Caco-2 (cell line): ENCODE data around the gene FAM168A. TPM values are rescaled to one million over a fixed set of nuclear protein-coding genes. Genes with fewer than 3 reads are reported as not detected.
A peak's percentile ranks its signal among the peaks of the same experiment; 100 is the strongest.

Source experiments
- BruUV-seq: library from RNA; stranded (reverse); fragments of 400-500 nt; replicated peaks from 2 replicates; lab custom pipeline; 2021; lab: Mats Ljungman, UMichigan
- CTCF ChIA-PET: fragments of 300-600 bp; sonication (Branson Sonifier 250); formaldehyde crosslinking; loops from one replicate; lab custom pipeline; 2022; ENCODE audit warnings: antibody characterized with exemption; lab: Charles Lee
- POLR2A ChIA-PET: fragments of 300-600 bp; sonication (Branson Sonifier 250); formaldehyde crosslinking; loops from one replicate; lab custom pipeline; 2022; ENCODE audit warnings: antibody characterized with exemption; lab: Charles Lee
- DNase-seq, 2 experiments: peaks; one replicate each; pipeline versions ENCODE4 v3.0.0 to v3.0.0-alpha.2; 2020 to 2022
- H3K27me3 ChIP-seq: replicated peaks from 2 replicates; pipeline ENCODE4 v1.6.0; 2011; ENCODE audit warnings: low read length; ENCODE audit not compliant: control insufficient read depth, insufficient read depth
- H3K36me3 ChIP-seq: 2 replicates; pipeline ENCODE4 v1.5.1; 2011; ENCODE audit warnings: low read length; ENCODE audit not compliant: control insufficient read depth, insufficient read depth
- H3K4me1 ChIP-seq: fragments of 250-450 bp; sonication (Bioruptor Pico); 2 replicates; pipeline ENCODE4 v1.5.1; 2020; ENCODE audit warnings: mild to moderate bottlenecking
- H3K4me3 ChIP-seq: 2 replicates; pipeline ENCODE4 v1.5.1; 2011; ENCODE audit warnings: low read depth, mild to moderate bottlenecking, control low read depth, low read length
- H3K9me3 ChIP-seq: fragments of 250-450 bp; sonication (Bioruptor Pico); 2 replicates; pipeline ENCODE4 v1.5.1; 2020; ENCODE audit warnings: mild to moderate bottlenecking, moderate library complexity
- H3K27ac Mint-ChIP-seq: one replicate; pipeline ENCODE4 v1.8.0; 2022; ENCODE audit warnings: mixed read lengths; ENCODE audit not compliant: unreplicated experiment
- H3K27me3 Mint-ChIP-seq: one replicate; pipeline ENCODE4 v1.8.0; 2022; ENCODE audit warnings: mixed read lengths; ENCODE audit not compliant: insufficient read depth, unreplicated experiment
- H3K36me3 Mint-ChIP-seq: one replicate; pipeline ENCODE4 v1.8.0; 2022; ENCODE audit warnings: mild to moderate bottlenecking, mixed read lengths; ENCODE audit not compliant: insufficient read depth, unreplicated experiment
- H3K4me1 Mint-ChIP-seq: one replicate; pipeline ENCODE4 v1.8.0; 2022; ENCODE audit warnings: low read depth, mixed read lengths; ENCODE audit not compliant: unreplicated experiment
- H3K4me3 Mint-ChIP-seq: one replicate; pipeline ENCODE4 v1.8.0; 2022; ENCODE audit warnings: mild to moderate bottlenecking, moderate library complexity, mixed read lengths; ENCODE audit not compliant: unreplicated experiment
- H3K9me3 Mint-ChIP-seq: one replicate; pipeline ENCODE4 v1.8.0; 2022; ENCODE audit warnings: mixed read lengths; ENCODE audit not compliant: unreplicated experiment
- intact Hi-C: fragments of 100-400 bp; cut with micrococcal nuclease; formaldehyde crosslinking; loops from one replicate; pipeline ENCODE4 v1.10.0; 2022; ENCODE audit not compliant: unreplicated experiment
- total RNA-seq: library from RNA; stranded (reverse); gene quantifications from 2 replicates; pipeline ENCODE4 v1.2.3, GENCODE V29; 2022
- TF ChIP-seq, protein P1 (sequence below), 2 experiments: fragments of 200-600 bp in 1 of 2; IDR thresholded peaks; 1 replicate in 1 of 2; 2 replicates in 1 of 2; pipeline versions ENCODE4 v1.5.1 to v1.8.0; 2011 to 2022; ENCODE audit warnings: antibody characterized with exemption in 1 of 2, control low read depth in 1 of 2, inconsistent platforms in 1 of 2, low read depth in 1 of 2, low read length in 1 of 2, mild to moderate bottlenecking in 1 of 2, moderate library complexity in 1 of 2; ENCODE audit not compliant: insufficient read depth in 1 of 2, severe bottlenecking in 1 of 2, unreplicated experiment in 1 of 2

Gene FAM168A
- total RNA-seq, 1 experiment from 2014 or later, result 46.0 TPM

DNA sequence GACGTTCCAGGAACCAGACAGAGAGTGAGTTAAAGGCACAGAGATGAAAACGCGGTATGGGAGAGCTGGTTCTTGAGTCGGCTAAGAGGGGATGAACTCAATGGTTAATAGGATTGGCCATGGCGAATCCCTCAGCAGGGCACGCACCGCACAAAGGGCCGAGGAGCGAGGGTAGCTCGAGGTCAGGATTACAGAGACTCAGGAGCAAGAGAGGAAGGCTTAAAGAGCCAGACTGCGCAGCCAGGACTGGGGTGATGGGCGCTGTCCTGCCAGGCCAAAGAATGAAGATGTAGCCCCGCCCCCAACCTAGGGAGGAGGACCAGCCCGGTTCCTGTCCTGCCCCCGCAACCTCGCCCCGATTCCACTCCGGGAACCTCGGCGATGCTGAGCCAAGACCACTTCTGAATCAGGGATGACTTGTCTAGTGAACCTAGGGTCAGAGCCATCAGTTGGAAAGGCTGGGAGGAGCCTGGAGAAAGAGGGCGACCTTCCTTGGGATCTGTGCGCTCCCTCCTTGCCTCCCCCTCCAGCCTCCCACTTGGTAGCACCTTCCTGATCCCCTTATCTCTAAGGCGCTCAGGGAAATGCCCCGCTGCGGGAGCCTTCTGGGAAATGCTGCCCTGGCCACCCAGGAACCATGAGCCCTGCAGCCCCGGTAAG lies 48.2 kb upstream of the FAM168A start, which contains the start of gene PLEKHB1:
Gene PLEKHB1 (plus strand): TSS at position 610 of the 660 bp plus-strand sequence. CDS start 28 bp downstream, at position 638.
- H3K27me3 ChIP-seq, result no peaks in the 10 kb centered on the region
- BruUV-seq, result no TSS peak
- peaks cover 25% of the 10 kb centered on the region for H3K4me1 Mint-ChIP-seq
- intact Hi-C loops, result no loop called here
- no peak for DNase-seq
- ChIA-PET POLR2A (no interaction called here), CTCF (interaction anchor here (1.0 to 3.9 kb wide), 3 partner anchors 17 to 285 kb away, joined by 3 to 19 read pairs (median 3); no protein-coding TSS in a partner anchor)
- H3K4me3 Mint-ChIP-seq, result peak within 1 kb of the TSS; percentile 78
- H3K36me3 ChIP-seq, result no peaks in the 10 kb centered on the region
- TF ChIP-seq, protein P1, sequence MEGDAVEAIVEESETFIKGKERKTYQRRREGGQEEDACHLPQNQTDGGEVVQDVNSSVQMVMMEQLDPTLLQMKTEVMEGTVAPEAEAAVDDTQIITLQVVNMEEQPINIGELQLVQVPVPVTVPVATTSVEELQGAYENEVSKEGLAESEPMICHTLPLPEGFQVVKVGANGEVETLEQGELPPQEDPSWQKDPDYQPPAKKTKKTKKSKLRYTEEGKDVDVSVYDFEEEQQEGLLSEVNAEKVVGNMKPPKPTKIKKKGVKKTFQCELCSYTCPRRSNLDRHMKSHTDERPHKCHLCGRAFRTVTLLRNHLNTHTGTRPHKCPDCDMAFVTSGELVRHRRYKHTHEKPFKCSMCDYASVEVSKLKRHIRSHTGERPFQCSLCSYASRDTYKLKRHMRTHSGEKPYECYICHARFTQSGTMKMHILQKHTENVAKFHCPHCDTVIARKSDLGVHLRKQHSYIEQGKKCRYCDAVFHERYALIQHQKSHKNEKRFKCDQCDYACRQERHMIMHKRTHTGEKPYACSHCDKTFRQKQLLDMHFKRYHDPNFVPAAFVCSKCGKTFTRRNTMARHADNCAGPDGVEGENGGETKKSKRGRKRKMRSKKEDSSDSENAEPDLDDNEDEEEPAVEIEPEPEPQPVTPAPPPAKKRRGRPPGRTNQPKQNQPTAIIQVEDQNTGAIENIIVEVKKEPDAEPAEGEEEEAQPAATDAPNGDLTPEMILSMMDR (IDR thresholded peaks at IDR 0.05; ENCODE audit: insufficient read depth in 1 of 2, low read depth in 1 of 2, low read length in 1 of 2, severe bottlenecking in 1 of 2, unreplicated experiment in 1 of 2), result no peak
- H3K36me3 Mint-ChIP-seq, result peaks cover 8% of the 10 kb centered on the region
- no peaks in the 10 kb centered on the region for H3K9me3 Mint-ChIP-seq
- no peak within 1 kb of the TSS; the same call in 1 of the 2 replicates for H3K4me3 ChIP-seq
- H3K27me3 Mint-ChIP-seq, result no peaks in the 10 kb centered on the region
- H3K9me3 ChIP-seq, result no peaks in the 10 kb centered on the region
- peaks cover 10% of the 10 kb centered on the region; the same call in 1 of the 2 replicates for H3K4me1 ChIP-seq
- H3K27ac Mint-ChIP-seq, result peak within 1 kb of the TSS; percentile 36

DNA sequence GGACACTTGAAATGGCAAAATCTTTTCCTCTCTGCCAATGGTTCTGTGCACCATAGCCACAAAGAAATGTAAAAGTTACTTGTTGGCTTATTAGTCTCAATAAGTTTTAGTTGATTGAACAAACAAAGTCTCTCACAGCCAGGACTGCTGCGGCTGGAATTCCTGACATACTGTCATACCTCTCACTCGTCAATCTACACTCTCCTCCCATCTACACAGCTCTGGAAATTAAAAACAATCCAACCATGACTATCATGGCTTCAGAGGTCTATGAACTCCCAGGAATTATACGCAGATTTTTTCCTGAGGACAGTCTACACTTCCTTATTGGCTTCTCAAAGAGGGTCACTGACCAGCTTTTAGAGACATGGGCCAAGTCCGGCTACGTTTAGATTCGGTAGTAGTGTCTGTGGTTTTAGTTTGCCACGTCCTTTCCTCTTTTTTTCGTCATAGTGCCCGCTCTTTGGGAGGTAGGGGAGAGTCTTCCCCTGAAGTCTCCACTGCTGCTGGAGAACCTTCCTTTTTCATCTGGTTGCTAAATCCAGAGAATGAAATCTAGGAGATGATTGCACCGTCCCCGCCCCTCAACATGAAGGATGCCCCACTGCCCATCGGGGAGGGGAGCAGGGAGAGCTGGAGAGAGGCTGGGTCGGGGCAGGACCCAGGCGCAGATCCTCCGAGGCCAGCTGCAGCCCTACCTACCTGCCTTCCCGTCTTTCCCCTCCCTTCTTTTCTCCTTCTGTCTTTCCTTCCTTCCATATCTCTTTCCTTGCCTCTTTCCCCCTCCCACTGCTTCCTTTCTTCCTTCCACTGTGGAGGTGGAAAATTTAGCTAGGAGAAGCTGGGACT lies 47.4 kb upstream of the FAM168A start:
- no peak overlapping the region for H3K4me3 ChIP-seq
- no peaks in the 10 kb centered on the region for H3K9me3 Mint-ChIP-seq
- no peaks in the 10 kb centered on the region for H3K27me3 ChIP-seq
- DNase-seq, result no peak
- POLR2A ChIA-PET, result no interaction called here
- no peaks in the 10 kb centered on the region for H3K36me3 ChIP-seq
- no peaks in the 10 kb centered on the region for H3K27me3 Mint-ChIP-seq
- CTCF ChIA-PET, result interaction anchor here (1.0 to 3.9 kb wide), 2 partner anchors 17 to 20 kb away, joined by 3 to 19 read pairs; no protein-coding TSS in a partner anchor
- peaks cover 25% of the 10 kb centered on the region for H3K4me1 Mint-ChIP-seq
- H3K4me3 Mint-ChIP-seq, result no peak overlapping the region
- intact Hi-C loops, result no loop called here
- no TSS peak for BruUV-seq
- no peaks in the 10 kb centered on the region for H3K9me3 ChIP-seq
- H3K36me3 Mint-ChIP-seq, result peaks cover 8% of the 10 kb centered on the region
- TF ChIP-seq, protein P1 (IDR thresholded peaks at IDR 0.05; ENCODE audit: insufficient read depth in 1 of 2, low read depth in 1 of 2, low read length in 1 of 2, severe bottlenecking in 1 of 2, unreplicated experiment in 1 of 2), result no peak
- no peak overlapping the region for H3K27ac Mint-ChIP-seq
- peaks cover 10% of the 10 kb centered on the region; the same call in 1 of the 2 replicates for H3K4me1 ChIP-seq

DNA sequence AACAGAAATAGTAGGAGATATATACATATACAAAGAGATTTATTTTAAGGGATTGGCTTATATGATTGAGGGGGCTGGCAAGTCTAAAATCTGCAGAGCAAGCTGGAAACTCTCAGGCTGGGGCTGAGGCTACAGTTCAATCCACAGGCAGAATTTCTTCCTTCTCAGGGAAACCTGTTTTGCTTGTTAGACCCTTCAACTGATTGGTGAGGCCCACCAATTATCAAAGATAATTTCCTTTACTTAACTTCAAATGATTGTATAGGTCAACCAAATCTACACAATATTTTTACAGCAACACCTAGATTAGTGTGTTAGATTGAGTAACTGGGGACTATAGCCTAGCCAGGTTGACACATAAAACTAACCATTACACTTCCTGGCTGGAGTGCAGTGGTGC lies 43.8 kb upstream of the FAM168A start:
- H3K27ac Mint-ChIP-seq, result no peak overlapping the region
- H3K27me3 Mint-ChIP-seq, result no peaks in the 10 kb centered on the region
- BruUV-seq, result no TSS peak
- no peak overlapping the region for H3K4me3 Mint-ChIP-seq
- H3K4me1 ChIP-seq, result no peaks in the 10 kb centered on the region
- no peak for DNase-seq
- no peaks in the 10 kb centered on the region; the same call in 1 of the 2 replicates for H3K9me3 ChIP-seq
- POLR2A ChIA-PET, result interaction anchor here (0.6 kb wide), 1 partner anchor 17 kb away, joined by 3 read pairs; no protein-coding TSS in a partner anchor
- no peak overlapping the region for H3K4me3 ChIP-seq
- TF ChIP-seq, protein P1 (IDR thresholded peaks at IDR 0.05; ENCODE audit: insufficient read depth in 1 of 2, low read depth in 1 of 2, low read length in 1 of 2, severe bottlenecking in 1 of 2, unreplicated experiment in 1 of 2), result no peak
- H3K36me3 Mint-ChIP-seq, result no peaks in the 10 kb centered on the region
- CTCF ChIA-PET, result no interaction called here
- no peaks in the 10 kb centered on the region for H3K36me3 ChIP-seq
- H3K27me3 ChIP-seq, result no peaks in the 10 kb centered on the region
- H3K9me3 Mint-ChIP-seq, result no peaks in the 10 kb centered on the region
- peaks cover 13% of the 10 kb centered on the region for H3K4me1 Mint-ChIP-seq
- intact Hi-C loops, result no loop called here
